Hematopoietic multipotent progenitor cell treated with erythropoietin and hydrocortisone succinate and interleukin-3 and kit ligand, for 4 days (in vitro differentiated cells): Measurements from ENCODE around the gene HOXA6.

Source experiments
- DNase-seq: peaks from one replicate; pipeline ENCODE4 v3.0.0-alpha.2; 2015

HOXA6 gene

DNA sequence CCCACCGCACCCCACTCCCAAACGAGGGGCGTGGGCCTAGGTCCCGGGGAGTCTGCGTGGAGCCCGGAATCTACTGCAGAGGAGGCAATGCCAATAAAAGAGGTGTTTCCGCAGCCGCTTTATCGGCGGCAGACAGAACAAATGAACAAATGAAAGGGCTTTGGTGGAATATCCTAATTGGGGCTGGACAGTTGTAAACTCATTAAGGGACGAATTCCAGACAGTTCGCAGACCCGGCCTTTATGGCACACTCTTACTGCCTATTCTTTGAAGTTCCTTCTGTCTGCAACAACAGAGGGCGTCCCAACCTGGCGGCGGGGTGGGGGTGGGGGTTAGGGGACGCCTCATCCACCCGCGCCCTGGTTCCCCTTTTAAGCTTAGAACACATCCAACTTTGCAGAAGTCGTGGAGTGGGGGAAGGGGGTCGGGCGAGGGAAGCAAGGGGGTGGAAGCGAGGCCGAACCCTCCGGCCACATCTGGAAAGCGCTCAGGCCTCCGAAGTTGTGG, 13.7 kb upstream of the HOXA6 start:
- DNase-seq: peak; percentile 90

GRCh38 chr7:27160546-27161213, 13.1 kb upstream of the HOXA6 start:
- peak; percentile 94 for DNase-seq

- no peak for DNase-seq
These were observed 12.6 kb upstream of the HOXA6 start for GRCh38 chr7:27160145-27160545.

- DNase-seq: no peak
These were observed 11.9 kb upstream of the HOXA6 start for GRCh38 chr7:27159266-27160144.

DNA sequence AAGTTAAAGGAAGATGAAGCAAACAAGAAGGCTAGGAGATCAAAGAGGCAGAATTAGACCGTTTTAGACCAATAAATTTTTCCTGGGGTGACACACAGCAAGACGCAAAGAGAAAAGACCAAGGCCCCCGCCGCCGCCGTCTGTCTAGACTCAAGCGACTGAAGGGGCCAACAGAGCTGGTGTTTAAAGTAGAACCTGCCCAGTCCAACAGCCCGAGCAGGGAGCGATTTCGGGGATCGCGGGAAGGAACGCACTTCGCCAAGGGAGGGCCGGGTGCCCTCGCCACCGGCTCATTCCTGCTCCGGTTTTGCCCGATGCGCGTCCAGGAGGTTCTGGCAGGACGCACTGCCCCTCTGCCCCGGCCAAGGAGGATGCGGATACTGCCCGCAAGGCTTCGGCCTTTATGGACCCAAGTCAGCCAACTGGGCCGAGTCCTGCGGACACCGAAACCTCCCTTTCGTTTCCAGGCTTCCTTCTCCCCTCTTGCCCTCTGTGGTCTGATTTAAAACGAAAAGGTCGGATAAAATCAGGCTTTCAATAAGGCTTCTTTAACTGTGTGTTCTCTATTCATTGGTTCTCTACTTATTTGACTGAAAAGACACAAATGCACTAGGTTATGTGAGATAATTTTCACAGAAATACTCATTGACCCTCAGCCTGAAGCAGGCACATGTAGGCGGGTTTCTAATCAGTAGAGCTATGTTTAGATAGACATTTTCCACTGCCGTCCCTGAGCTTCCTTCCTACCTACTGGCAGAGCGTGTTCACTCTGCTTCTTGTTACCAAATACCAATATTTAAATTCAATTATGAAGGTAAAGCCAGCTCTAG, 11.1 kb upstream of the HOXA6 start:
- peak; percentile 57 for DNase-seq

DNA sequence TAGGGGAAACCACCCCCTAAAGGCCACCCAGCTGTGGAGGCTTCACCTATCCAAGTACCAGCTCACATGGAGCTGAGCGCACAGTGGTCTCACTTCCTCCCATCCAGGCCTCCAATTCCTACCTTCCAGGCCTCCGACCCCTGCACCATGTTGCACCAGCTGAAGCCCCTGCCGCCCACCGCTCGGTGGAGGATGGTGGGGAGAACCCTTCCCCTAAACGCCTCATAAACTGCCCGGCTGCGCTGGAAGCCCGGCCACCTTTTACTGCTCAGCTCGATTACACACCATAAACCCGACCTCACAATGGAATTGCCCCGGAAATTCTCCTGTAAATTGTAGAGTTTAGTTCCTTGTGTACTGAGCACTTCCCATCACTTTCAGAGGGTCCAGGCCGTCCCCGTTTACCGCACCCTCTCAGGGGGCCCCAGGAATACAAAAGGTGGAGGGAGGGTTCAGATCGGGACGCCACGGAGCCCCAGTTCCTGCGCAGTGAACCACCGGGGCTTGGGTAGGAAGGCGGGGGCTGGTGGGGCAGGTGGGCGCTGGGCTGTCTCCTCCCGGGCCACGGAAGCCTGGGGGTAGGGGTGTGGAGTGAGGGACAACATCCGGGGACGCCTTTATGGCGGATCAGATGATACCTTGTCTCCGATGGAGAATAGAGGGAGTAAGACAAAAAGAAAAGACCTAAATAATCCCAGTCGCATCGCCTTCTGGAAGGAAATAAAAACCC, 10.3 kb upstream of the HOXA6 start:
- no peak for DNase-seq

DNA sequence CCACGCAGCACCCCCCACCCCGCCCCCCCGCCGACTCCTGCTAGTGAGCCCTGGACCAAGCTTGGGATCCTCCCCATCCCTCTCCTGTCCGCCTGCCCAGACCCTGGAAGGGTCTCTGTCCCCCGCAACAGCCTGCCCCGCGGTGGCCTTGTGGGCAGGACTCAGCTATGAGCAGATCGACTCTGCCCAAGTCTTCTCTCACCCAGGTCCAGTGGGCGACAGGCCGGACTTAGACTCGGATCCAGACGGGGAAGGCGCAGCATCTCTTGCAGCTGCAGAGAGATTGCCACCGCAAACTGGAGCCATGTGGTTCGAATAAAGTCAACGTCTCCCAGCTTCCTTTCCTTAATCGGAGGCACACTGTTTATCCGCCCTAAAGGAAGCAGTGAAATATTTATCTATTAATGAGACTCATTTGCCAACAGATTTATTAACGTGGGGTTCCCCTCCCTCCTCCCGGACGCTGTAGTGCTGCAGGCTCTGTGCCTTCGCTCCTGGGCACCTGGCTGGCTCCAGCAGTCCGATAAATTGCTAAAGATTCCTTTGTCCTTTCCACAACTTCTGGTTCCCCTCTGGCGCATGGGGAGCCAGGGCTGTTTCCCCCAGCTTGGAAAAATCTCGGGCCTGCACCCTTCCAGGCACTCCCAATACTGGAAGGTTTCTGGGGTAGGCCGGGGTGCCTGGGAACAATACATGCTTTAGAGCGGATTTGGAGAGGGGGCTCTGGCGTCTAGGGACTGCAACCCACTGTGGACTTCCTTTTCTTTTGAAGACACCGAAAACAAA, 9.5 kb upstream of the HOXA6 start:
- DNase-seq: no peak

GRCh38 chr7:27156508-27156898, 8.9 kb upstream of the HOXA6 start, which contains the start of gene HOXA7:
TSS of gene HOXA7 (minus strand) at chr7:27156675. CDS start at chr7:27156545, 130 bp downstream.
- peak; percentile 87 for DNase-seq

DNA sequence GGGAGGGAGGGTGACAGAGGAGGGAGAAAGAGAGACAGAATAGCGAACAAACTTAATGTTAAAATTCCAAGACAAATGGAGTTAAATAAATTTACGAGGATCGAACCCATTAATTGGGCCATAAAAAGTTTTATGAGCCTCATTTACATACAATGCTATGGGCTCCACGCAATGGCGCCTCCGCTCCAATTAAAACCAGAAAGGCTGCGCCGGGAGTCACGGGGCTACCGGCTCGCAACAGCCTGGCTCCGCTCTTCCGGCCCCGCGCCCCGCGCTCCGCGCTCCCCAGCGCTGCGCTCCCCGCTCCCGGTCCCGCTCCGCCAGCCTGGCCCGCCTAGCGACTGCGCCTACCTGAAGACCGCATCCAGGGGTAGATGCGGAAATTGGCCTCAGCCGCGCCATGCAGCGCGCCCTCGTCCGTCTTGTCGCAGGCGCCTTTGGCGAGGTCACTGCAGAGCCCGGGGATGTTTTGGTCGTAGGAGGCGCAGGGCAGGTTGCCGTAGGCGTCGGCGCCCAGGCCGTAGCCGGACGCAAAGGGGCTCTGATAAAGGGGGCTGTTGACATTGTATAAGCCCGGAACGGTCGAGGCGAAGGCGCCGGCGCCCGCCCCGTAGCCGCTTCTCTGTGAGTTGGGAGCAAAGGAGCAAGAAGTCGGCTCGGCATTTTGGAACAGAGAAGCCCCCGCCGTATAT, 8.4 kb upstream of the HOXA6 start:
- DNase-seq: peak; percentile 78

DNA sequence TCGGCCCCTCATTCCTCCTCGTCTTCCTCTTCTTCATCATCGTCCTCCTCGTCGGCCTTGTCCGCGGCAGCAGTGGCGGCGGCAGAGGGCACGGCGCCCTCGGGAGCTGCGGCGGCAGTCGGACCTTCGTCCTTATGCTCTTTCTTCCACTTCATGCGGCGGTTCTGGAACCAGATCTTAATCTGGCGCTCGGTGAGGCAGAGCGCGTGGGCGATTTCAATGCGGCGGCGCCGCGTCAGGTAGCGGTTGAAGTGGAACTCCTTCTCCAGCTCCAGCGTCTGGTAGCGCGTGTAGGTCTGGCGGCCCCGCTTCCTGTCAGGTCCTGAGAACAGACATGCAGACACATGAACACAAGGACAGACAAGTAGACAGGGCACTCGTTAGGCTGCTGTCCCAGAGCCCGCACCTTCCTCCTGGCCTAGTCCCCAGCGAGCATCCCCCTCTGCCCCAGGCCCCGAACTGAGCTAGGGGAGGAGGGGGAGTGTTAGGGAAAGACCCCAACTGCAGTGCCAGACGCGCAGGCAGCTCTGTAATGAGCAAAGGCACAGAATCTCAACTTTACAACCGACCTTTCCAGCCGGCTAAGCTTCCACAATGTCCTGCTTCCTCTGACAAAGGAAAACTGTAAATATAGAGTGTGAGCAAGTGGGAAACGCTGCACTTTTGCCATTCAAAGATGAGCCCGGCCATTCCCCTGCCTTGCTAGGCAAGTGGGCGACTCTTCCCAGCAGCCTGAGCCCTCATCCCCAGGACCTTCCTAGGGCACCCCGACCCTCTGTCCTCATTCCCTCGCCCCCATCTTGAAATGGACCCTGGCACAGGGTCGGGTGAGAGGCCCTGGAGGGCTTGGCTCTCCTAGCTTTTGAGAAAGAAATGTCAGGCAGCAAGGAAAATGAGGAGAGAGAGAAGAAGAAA, 7.6 kb upstream of the HOXA6 start:
- DNase-seq: peak; percentile 71

- no peak for DNase-seq
These were observed 6.8 kb upstream of the HOXA6 start for GRCh38 chr7:27154369-27154768.

DNA sequence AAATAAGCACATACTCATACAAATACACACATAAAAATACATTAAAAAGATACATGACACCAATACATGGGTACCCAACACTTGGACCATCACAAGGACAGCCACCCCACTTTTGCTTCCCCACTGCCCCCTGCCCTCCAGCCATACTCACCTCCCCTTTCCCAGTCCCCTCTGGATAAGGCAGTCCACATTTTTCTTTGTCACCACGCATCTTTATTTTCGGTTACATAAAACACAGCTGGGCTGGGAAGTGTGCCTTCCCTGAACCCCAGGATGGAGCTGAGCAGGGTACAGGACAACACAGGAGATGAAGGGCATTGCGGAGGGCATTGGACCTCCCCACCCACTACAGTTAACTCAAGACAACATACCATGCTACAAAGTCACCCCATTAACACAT, 6.0 kb upstream of the HOXA6 start:
- DNase-seq: no peak

DNA sequence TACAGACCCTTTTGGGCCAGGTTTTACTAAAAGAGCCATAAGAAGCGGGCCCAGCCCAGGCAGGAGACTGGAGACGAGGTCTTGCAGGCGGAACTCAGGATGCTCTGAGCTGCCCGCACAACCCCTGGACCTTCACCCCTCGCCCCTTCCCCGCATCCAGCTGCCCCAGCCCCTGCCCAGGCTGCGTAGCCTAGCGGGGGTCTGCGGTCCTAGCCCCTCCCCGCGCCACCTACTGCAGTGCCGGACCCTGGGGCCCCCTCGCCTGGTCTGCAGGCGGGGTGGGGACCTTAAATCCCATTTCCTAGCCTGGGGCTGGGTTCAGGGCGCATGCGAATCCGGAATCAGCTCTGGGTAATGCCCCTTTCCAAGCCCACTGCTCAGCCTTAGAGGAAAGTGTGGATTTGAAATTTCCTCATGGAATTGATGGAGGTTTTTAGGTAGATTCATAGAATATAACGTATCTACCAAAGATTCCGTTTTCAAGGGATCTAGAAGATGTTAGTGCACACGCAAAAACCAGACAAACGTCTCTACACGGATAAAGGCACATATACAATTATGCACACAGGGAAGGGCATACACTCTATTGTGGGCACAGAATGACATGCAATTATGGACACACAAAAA, 5.4 kb upstream of the HOXA6 start:
- DNase-seq: no peak

GRCh38 chr7:27151931-27152815, 4.6 kb upstream of the HOXA6 start, which contains the start of gene HOXA3:
TSS of gene HOXA3 (minus strand) at chr7:27152583. CDS start at chr7:27110640, 41,943 bp downstream.
- peak; percentile 79 for DNase-seq

DNA sequence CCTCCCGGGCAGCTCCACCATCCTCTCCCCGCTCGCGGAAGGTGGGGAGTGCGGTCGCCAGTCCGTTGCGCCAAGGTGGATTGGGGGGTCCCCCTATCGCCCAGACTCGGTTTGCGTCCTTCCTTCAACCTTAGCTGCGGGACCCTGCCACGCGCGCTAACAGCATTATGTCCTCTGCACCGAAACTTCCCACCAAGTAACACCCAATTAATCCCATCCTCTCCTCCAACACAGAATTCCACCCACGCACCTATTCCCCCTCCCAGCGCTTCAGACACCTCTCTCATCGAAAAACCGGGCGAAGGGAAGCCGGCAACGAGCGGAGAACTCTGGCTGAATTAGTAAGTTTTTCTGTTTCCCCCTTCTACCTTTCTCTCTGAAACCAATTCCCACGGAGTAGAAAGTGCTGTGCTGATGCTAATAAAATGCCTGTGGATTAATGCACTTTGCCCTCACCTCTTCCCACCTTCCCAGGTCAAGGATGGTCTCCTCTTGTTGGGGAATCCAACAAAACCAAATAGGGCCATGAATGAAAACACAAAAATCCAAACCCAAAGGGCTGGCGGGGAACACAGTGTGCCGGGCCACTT, 3.9 kb upstream of the HOXA6 start:
- no peak for DNase-seq

DNA sequence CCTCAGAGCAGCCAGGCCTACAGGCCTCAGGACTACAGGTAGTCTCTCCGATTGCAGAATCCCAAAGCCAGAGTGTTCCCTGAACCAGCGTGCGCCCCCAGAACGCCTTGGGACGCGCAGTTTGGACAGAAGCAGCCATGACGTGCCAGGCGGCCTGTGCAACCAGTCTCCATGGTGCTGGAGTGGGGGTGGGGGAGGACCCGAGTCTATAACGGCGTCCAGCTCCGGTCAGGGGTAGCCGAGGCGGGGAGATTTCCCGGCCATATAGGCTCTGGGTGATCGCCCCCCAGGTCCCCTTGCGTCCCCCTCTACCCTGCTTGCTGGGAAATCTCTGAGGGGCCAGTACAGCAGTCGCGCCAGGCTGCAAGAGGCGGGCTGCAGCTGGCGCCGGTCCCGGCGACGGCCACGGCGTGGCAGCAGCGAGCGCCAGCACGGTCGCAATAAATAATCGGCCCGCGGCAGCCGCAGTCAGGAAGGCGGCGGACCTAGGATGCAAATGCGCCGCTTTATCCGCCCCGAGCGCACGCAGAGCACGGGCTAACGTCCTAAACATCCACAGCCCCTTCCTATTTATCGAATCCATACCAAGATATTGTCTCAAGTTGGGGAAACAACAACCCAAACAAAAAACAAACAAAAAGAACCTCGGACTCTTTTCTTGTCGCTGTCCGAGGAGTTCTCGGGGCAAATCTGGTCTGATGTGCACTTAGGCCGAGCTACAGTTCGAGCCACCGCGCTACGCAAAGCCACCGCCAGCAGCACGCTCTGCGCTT, 3.2 kb upstream of the HOXA6 start:
- peak; percentile 93 for DNase-seq
